Measurements from ENCODE around the gene CCDC78. TPM values are rescaled to one million over a fixed set of nuclear protein-coding genes. Genes with fewer than 3 reads are reported as not detected.

The CCDC78 gene
- total and polyA plus RNA-seq, 2 of the 13 experiments (the other 11 are each of a cell fraction or from before 2014, with no cell fraction given) = 0.53 to 1.5 TPM

DNA sequence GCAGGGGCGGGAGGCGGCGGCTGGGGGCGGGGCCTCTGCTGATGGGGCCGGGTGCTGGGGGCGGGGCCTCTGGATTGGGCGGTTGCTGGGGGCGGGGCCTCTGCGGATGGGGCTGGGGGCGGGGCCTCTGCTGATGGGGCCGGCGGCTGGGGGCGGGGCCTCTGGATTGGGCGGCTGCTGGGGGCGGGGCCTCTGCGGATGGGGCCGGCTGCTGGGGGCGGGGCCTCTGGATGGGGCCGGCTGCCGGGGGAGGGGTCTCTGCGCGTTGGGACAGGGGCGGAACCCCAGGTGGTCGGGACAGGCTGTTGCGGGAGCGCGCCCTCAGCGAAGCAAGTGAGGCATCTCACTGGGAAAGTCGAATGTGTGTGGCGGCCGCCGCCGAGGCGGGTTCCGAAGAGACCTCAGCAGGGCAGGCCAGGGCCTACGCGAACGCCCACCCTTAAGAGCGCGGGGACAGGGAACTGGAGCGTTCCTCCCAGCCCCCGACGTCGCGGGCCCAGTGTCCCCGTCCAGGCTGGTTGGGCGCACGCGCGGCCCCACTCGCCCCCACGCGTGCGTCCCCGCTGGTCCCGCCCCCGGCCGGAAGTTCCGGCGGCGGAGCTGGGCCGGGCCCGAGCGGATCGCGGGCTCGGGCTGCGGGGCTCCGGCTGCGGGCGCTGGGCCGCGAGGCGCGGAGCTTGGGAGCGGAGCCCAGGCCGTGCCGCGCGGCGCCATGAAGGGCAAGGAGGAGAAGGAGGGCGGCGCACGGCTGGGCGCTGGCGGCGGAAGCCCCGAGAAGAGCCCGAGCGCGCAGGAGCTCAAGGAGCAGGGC is 46.2 kb downstream of the CCDC78 start, which contains the start of gene STUB1:
Gene STUB1 (plus strand): TSS at position 597 of the 811 bp plus-strand sequence. CDS start 116 bp downstream, at position 713.
- POLR2A ChIA-PET = interaction anchor here (0.8 to 4.4 kb wide), 13 partner anchors 9 to 44 kb away, joined by 3 to 34 read pairs (median 6); partner anchors contain the start of genes ANTKMT, METRN, METTL26 and RHOT2
- no TSS peak for BruUV-seq (replicated peaks)
- TF ChIP-seq SMARCC2 (IDR thresholded peaks at IDR 0.05) = no peak
- TF ChIP-seq HOXA3 (CRISPR knock-in tag; IDR thresholded peaks at IDR 0.05) = peak; percentile 39; the same call in 1 of the 2 replicates
- TF ChIP-seq MTF1 (CRISPR knock-in tag; IDR thresholded peaks at IDR 0.05) = no peak
- TF ChIP-seq, protein P1, sequence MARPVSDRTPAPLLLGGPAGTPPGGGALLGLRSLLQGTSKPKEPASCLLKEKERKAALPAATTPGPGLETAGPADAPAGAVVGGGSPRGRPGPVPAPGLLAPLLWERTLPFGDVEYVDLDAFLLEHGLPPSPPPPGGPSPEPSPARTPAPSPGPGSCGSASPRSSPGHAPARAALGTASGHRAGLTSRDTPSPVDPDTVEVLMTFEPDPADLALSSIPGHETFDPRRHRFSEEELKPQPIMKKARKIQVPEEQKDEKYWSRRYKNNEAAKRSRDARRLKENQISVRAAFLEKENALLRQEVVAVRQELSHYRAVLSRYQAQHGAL (CRISPR knock-in tag; IDR thresholded peaks at IDR 0.05; ENCODE audit: not compliant biosample characterization) = no peak
- TF ChIP-seq SIN3A (IDR thresholded peaks at IDR 0.05; ENCODE audit: borderline replicate concordance, low read depth, low read length) = 0 out of 2 replicates have a peak, but pooled peaks have one; percentile 5
- no peak for TF ChIP-seq HMG20B (CRISPR knock-in tag; conservative IDR thresholded peaks at IDR 0.05)
- TF ChIP-seq, protein P2, sequence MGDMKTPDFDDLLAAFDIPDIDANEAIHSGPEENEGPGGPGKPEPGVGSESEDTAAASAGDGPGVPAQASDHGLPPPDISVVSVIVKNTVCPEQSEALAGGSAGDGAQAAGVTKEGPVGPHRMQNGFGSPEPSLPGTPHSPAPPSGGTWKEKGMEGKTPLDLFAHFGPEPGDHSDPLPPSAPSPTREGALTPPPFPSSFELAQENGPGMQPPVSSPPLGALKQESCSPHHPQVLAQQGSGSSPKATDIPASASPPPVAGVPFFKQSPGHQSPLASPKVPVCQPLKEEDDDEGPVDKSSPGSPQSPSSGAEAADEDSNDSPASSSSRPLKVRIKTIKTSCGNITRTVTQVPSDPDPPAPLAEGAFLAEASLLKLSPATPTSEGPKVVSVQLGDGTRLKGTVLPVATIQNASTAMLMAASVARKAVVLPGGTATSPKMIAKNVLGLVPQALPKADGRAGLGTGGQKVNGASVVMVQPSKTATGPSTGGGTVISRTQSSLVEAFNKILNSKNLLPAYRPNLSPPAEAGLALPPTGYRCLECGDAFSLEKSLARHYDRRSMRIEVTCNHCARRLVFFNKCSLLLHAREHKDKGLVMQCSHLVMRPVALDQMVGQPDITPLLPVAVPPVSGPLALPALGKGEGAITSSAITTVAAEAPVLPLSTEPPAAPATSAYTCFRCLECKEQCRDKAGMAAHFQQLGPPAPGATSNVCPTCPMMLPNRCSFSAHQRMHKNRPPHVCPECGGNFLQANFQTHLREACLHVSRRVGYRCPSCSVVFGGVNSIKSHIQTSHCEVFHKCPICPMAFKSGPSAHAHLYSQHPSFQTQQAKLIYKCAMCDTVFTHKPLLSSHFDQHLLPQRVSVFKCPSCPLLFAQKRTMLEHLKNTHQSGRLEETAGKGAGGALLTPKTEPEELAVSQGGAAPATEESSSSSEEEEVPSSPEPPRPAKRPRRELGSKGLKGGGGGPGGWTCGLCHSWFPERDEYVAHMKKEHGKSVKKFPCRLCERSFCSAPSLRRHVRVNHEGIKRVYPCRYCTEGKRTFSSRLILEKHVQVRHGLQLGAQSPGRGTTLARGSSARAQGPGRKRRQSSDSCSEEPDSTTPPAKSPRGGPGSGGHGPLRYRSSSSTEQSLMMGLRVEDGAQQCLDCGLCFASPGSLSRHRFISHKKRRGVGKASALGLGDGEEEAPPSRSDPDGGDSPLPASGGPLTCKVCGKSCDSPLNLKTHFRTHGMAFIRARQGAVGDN (CRISPR knock-in tag; IDR thresholded peaks at IDR 0.05) = peak; percentile 5; the same call in 1 of the 2 replicates
- no peak for TF ChIP-seq TRIM24 (CRISPR knock-in tag; IDR thresholded peaks at IDR 0.05)
- no peak for TF ChIP-seq HOXA9 (CRISPR knock-in tag; IDR thresholded peaks at IDR 0.05; ENCODE audit: borderline replicate concordance)
- no peak for TF ChIP-seq HNF4A (CRISPR knock-in tag; IDR thresholded peaks at IDR 0.05)
- TF ChIP-seq, protein P3, sequence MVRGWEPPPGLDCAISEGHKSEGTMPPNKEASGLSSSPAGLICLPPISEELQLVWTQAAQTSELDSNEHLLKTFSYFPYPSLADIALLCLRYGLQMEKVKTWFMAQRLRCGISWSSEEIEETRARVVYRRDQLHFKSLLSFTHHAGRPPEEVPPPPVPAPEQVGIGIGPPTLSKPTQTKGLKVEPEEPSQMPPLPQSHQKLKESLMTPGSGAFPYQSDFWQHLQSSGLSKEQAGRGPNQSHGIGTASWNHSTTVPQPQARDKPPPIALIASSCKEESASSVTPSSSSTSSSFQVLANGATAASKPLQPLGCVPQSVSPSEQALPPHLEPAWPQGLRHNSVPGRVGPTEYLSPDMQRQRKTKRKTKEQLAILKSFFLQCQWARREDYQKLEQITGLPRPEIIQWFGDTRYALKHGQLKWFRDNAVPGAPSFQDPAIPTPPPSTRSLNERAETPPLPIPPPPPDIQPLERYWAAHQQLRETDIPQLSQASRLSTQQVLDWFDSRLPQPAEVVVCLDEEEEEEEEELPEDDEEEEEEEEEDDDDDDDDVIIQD (CRISPR knock-in tag; IDR thresholded peaks at IDR 0.05; ENCODE audit: low read depth) = no peak
- 0 out of 2 replicates have a peak, but pooled peaks have one; percentile 18 for TF ChIP-seq HDAC2 (CRISPR knock-in tag; IDR thresholded peaks at IDR 0.05)
- TF ChIP-seq HDAC1 (CRISPR knock-in tag; IDR thresholded peaks at IDR 0.05) = no peak
- TF ChIP-seq, protein P4, sequence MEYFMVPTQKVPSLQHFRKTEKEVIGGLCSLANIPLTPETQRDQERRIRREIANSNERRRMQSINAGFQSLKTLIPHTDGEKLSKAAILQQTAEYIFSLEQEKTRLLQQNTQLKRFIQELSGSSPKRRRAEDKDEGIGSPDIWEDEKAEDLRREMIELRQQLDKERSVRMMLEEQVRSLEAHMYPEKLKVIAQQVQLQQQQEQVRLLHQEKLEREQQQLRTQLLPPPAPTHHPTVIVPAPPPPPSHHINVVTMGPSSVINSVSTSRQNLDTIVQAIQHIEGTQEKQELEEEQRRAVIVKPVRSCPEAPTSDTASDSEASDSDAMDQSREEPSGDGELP (IDR thresholded peaks at IDR 0.05; ENCODE audit: borderline replicate concordance, low read depth) = no peak
- TF ChIP-seq ZNF335 (CRISPR knock-in tag; IDR thresholded peaks at IDR 0.05) = no peak
- TF ChIP-seq PCBP1 (IDR thresholded peaks at IDR 0.05; ENCODE audit: borderline replicate concordance, low read depth, low read length) = no peak

More for the DNA sequence above, 46.2 kb downstream of the CCDC78 start, which contains the start of gene STUB1:
- H3K4me2 ChIP-seq (ENCODE audit: low read depth, low read length) = peak within 1 kb of the TSS; percentile 99
- peak within 1 kb of the TSS; percentile 80 for H3K27ac ChIP-seq (ENCODE audit: extremely low read length, insufficient read depth, low read length)
- H2AFZ ChIP-seq (ENCODE audit: low read length) = no peak within 1 kb of the TSS
- DNase-seq (ENCODE audit: low spot score) (peak; percentile 76), ATAC-seq (peak; percentile 41), FAIRE-seq (no peak)
- H3K9ac ChIP-seq (ENCODE audit: insufficient read depth, low read depth, low read length) = peak within 1 kb of the TSS; percentile 82
- WGBS (ENCODE audit: low lambda C conversion rate) = no CpG with 5 or more reads among the region's 91 CpGs
- H3K36me3 ChIP-seq (replicated peaks in 1 of 2; ENCODE audit: control insufficient read depth in 1 of 2, insufficient read depth in 2 of 2, low read length in 2 of 2) = peaks cover 8 to 15% of the 10 kb centered on the region in 2 experiments; a peak in 4 of 5 replicates
- peaks cover 16% of the 10 kb centered on the region for H3K79me2 ChIP-seq (ENCODE audit: insufficient read depth, low read length)
- peaks cover 38% of the 10 kb centered on the region for H3K4me1 ChIP-seq (ENCODE audit: insufficient read depth, low read length)
- no peaks in the 10 kb centered on the region for H3K9me3 ChIP-seq (ENCODE audit: low read length)
- no peaks in the 10 kb centered on the region; a peak in 1 of 5 replicates for H3K27me3 ChIP-seq (ENCODE audit: control insufficient read depth in 1 of 2, insufficient read depth in 2 of 2, low read length in 2 of 2)
- peak within 1 kb of the TSS; percentile 72 to 88 (median 85) for H3K4me3 ChIP-seq (replicated peaks in 1 of 3; ENCODE audit: insufficient read depth in 1 of 3, low read depth in 2 of 3, low read length in 3 of 3)
- H4K20me1 ChIP-seq (ENCODE audit: insufficient read depth, low read length) = 0 out of 2 replicates have a peak, but pooled peaks cover 3% of the 10 kb centered on the region
- intact Hi-C loops (cut with micrococcal nuclease; ENCODE audit: unreplicated experiment) = no loop called here
- in situ Hi-C loops (cut with HindIII; ENCODE audit: extremely low pct_ligation_motif_present, low pct_unique_long_range_greater_than_20kb) = no loop called here
- CTCF ChIA-PET (ENCODE audit: low intra/inter-chr PET ratio, low total read pairs) = interaction anchor here (0.8 kb wide), 1 partner anchor 12 kb away, joined by 3 read pairs; the partner anchor contains the start of gene RHOT2
